HG03159 (cell line): ENCODE data around the gene OSBP2.

Source experiments
- ATAC-seq: cut with Tn5 transposase; IDR thresholded peaks from one replicate; pipeline ENCODE4 v1.9.1; 2021; ENCODE audit warnings: mild to moderate bottlenecking, moderate library complexity; ENCODE audit not compliant: unreplicated experiment

The OSBP2 gene

GRCh38 chr22:30867746-30868662 is 173.3 kb downstream of the OSBP2 start:
- ATAC-seq, result no peak

DNA sequence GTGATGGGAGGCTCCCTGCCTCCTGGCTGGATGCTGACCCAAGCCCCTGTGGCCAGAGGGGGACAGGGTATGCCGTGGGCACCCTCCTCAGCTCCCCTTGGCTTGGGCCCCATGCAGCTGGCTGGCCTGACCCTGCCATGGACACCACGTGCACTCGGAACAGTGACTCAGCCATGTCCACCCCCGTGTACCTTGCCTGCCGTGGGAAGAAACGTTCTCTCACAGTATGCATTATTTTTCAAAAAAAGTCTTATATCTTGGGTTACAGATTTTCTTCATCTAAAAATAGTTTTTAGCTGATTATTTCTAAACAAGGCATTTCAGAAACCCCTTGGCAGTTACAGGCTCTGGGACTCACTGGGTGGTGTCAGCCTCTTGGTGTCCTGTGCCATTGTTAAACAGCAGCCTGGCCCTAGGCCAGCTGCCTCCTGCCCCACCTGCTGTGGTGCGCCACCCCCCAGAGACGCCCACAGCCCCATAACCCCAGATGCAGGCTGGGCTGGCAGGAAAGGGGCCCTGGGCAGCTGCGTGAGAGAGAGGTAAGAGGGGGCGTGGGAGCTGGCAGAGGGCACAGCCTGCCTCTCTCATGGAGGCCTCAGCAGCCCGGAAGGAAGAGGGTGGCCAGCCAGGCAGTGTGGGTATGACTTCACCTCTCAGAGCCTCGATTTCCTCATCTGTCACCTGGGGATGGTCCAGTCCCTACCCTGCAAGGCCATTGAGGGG is 174.2 kb downstream of the OSBP2 start:
- no peak for ATAC-seq

DNA sequence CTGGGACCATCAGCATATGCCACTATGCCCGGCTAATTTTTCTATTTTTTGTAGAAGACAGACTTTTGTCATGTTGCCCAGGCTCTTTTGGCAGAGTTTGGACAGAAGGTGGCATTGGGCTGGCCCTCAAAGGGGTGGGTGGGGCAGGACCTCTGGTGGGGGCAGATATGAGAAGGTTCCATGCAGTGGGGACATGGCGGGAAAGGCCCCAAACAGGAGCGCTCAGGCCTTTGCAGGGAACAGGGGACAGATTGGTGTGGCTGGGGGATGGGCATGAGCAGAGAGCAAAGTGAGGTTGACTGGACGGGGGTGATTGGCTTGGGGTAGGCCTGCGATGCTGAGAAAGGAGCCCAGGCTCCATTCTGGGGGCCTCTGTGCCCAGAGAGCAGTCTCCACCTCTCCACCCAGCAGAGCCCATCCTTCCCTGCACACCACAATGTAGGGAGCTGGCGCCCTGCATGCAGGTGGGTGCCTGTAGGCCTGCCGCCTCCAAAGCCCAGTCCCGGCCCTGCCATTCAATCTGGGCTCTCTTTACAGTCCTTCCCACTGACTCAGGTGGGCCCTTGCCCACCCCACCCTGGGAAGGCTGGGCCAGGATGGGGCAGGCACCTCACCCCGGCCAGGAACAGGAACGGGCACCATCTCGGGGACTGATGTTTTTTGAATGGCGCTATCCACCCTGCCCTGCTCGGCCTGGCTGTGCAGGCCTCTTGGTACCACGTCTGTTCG is 175.2 kb downstream of the OSBP2 start:
- ATAC-seq, result no peak

DNA sequence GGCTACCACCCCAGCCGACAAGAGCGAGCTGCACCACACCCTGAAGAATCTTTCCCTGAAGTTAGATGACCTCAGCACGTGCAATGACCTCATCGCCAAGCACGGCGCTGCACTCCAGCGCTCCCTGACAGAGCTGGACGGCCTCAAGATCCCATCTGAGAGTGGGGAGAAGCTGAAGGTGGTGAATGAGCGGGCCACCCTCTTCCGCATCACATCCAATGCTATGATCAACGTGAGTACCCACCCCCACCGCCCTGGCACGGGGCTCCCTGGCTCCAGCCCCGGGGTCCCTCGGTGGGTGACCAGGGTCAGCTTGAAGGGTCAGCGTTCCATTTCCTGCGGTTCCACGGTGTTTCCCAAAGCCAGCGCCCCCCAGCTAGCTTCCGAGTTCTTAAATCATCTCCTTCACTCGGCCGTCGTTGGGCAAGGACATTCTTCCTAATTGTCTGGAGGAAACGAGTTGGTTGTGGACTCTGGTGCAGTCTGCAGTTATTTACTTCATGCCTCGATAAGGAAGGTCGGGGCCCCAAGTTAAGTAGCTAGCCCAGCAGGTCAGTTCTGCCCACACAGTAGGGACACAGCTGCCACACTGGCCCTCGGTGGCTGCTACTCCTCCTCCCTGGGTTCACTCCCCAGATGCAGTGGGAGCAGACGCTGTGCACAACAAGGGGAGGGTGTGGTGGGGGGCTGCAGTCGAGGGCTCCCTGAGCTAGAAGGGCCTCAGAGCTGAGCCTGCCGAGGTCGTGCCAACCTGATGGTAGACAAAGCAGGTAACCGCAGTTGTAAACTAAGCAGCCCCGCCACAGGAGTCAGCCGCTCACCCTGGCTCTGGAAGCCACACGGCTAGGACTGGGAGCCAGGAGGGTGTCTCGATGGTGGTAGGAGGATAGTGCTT is 176.0 kb downstream of the OSBP2 start:
- no peak for ATAC-seq

DNA sequence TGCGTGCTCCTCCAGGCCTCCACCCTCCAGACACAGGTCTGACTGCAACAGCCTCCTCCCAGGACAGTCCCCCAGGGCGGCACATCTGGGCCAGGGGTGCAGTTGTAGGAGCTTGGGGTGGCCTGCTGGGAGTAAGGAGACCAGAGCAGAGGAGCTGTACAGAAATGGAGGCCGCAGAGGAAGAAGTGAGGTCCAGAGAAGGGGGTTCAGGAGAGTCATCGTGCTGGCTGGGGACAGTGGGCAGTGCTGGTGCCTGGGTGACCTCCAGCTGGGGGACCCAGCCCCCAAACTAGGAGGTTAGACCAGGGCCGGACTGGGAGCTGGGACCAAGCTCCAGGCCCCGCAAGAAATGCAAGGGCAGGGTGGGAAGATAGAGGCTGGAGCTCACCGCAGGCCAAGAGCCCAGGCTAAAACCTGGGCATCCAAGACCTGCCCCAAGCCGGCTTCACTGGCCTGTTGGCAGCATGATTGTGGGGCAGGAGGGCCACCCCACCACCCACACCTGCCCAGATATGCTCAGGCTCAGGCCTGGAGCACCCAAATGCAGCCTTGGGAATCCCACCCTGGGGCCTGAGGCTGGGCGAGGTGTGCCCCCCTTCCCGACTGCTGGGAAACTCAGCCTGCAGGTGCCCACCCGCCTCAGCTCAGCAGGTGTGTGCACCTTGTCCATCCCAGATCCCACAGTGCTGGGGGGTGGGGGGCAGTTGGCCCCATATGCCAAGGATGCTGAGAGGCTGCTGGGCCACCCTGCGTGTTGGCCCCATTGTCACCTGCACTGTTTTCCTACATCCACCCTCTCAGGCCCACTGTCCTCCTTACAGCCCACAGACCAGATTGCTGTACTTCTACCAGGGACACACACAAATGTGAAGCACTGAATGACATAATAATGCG is 177.0 kb downstream of the OSBP2 start:
- no peak for ATAC-seq

DNA sequence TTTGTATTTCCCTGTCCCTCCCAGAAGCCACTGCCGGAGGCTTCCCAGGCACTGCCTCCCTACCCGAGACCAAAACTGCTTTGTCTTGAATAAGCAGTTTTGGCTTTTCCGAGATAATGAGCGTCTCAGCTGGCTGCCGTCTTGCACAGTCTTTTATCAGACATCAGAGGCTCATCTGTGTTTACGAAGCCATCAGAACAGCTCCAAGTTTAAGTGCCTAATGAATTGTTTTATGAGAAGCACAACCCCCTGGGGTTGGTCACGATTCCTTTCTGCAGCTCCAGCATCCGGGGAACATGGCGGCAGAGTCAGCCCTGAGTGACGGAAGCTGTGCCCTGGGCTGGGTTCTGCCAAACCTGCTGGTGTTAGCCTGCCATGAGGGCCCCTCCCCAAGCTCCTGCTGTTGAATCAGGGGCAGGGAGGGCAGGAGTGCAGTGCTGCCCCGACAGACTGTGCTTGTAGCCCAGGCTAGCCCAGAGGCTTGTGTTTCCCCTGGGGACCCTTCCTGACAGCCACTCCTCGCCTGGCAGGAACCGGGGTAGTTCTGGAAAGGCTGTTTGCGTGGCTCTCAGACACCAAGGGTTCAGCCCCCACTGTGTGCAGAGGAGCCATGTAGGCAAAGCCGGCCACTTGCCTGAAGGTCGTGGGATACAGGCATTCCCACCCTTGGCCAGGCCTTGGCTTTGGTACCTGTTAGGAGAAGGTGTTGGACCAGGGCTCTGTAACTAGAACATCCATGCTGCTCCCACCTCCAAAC is 177.8 kb downstream of the OSBP2 start:
- ATAC-seq, result no peak

GRCh38 chr22:30873086-30873650 is 178.5 kb downstream of the OSBP2 start:
- no peak for ATAC-seq

GRCh38 chr22:30873661-30874060 is 179.0 kb downstream of the OSBP2 start:
- ATAC-seq, result no peak

- no peak for ATAC-seq
Observed at GRCh38 chr22:30874431-30875370, 180.0 kb downstream of the OSBP2 start.

GRCh38 chr22:30875481-30876215 is 181.0 kb downstream of the OSBP2 start:
- no peak for ATAC-seq

DNA sequence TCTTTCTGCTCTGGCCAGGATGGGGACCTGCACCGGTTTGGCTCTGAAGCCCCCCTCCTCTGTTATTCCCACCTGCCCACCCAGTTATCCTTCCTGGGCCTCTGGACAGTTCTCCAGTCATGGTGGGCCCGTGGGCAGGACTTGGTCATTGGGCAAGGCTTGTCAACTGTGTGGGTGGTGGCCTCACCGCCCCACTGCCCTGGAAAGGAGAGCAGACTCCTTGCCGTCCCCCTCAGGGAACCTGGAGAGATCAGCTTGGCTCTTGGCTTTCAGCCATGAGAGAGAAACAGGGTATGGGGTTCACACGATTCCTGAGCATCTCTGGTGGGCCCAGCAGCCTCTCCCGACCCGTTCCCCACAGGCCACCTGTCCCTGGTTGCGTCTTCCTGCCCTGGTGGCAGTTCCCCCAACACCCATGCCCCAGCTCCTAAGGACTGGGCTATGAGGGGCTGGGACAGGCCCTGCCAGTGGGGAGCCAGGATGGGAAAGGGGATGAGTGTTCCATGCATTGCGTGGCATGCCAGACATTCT is 181.6 kb downstream of the OSBP2 start:
- ATAC-seq, result no peak

GRCh38 chr22:30876915-30877553 is 182.4 kb downstream of the OSBP2 start:
- no peak for ATAC-seq

GRCh38 chr22:30877662-30878515 is 183.2 kb downstream of the OSBP2 start:
- ATAC-seq, result no peak

DNA sequence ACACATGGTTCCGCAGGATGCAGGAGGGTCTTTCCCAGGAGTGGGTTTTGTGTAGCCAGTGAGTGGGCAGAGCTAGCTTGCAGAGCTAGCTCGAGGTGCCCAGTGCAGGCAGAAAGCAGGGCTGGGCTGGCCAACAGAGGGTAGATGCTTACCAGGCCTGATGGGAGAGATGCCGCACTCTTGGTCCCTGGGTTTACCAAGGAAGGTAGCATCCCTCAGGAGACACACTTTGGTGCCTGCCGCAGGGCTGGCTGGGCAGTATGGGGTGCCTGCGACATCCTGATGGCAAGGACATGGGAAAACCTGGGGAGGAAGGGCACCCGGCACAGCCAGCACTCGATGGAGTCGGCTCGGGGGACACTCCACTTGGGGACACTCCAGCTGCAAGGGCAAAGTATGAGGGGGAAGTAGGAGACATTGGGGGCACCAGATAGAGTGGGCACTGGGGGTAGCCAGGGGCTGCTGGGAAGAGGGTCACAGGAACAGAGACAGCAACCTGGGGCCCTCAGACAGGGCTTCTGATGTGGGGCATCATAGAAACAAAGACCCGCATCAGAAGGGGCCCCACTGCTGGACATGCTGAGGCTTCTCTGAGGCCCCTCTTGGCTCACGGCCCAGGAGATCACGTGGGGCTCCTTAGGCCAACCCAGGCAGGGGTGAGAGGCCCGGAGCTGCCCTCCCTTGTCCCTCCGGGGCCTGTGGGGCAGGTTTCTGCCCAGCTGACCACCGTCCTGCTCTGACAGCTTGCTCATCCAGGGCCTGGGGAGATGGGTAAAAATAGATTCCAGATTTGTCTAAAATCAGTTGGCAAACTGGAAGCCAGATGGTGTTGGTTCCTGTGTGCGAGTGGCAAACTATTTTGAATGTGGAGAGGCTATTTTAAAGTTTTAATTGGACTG is 184.1 kb downstream of the OSBP2 start:
- no peak for ATAC-seq
